ENCODE data around the gene NVL.
"Not testable (repeated sequence)": the region's sequence is repeated elsewhere in the genome, so short reads cannot be mapped to it uniquely, and the experiment has no call there.

Gene NVL

DNA sequence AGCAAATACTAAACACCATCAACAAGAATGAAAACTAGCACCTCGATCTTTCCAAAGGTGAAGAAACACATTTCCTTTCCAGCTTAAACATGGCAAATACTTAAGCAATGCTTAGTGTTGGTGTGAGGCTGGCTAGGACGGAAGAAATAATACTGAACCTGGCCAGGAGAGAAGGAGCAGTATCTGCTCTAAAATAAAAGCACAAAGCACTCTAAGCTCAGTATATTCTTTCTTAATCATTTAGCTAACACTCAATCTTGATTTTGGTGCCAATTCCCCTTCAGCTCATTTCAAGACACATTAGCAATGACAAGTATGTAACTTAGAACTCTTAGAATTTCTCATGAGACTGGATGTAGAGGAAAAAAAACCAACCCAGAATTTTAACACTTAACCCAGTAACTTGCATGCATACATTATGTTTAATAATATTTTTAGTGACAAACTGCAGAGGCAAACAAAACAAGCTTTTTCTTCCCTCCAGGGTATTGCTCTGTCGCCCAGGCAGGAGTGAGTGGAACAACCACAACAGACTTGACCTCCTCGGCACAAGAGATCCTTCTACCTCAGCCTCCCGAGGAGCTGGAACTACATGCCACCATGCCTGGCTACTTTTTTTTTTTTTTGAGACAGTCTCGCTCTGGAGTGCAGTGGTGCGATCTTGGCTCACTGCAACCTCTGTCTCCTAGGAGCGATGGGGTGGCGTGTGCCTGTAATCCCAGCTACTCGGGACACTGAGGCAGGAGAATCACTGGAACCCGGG, 92.7 kb downstream of the NVL start:
- no peak for DNase-seq (ENCODE audit: low read depth)

- no peak for DNase-seq (ENCODE audit: low read depth)
These were observed 94.0 kb downstream of the NVL start for GRCh38 chr1:224235813-224236493.

DNA sequence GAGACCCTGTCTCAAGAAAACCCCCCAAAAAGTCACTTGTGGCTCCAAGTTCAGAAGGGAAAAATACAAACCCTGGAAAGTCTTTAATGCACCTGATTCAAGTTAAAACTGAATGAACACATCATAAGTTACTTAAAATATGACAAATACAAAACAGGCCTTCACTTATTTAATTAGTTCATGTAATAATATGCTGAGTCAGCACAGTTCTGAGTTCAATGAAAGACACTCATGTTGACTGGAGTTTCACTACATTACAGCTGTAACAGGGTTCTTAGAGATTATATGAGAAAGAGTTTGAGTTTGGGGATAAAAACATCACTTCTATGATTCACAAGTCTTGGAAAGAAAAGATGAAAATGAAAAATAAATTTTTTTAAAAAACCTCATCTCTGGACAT, 96.0 kb downstream of the NVL start:
- DNase-seq (ENCODE audit: low read depth) = no peak

- no peak for DNase-seq (ENCODE audit: low read depth)
These were observed 103.0 kb downstream of the NVL start for GRCh38 chr1:224226849-224227502.

DNA sequence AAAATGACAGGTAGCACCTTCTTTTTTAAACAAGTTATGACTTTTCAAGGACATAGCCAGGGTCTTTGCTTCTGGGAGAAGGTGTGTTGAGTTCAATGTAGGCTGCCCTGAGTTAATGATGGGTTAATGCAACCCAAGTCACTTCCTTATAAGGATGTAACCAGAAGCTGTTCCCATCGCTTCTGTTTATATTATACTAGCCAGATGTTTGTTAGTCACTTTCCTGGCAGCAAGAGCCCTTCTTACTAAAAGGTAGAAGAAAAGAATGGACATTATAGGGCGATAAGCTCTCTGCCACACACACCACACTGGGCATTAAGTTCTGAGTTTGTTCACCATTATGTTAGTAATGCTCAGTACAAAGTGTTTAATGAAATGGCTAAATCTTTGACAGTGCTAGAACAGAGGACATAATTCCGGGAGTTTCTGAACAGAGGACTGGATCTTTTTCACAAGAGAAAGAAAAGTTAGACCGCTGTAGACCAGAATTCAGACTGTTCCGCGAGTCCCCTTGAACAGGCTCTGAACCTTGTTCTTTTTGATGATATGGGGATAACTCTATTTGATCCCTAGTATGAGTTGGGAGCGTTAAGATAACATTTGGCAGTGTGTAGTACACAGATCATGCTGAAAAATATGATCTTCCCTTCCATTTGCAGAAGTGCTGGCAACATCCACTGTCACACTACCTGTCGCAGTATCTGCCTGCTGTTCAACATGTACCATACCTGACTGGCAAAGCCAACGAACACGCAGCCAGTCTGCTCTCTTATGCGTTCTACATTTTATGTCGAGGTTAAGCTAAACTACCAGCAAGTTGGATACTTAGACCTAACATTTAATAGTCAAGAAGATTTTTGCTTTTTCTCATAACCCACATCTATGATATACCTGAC, 105.9 kb downstream of the NVL start:
- DNase-seq (ENCODE audit: low read depth) = no peak

DNA sequence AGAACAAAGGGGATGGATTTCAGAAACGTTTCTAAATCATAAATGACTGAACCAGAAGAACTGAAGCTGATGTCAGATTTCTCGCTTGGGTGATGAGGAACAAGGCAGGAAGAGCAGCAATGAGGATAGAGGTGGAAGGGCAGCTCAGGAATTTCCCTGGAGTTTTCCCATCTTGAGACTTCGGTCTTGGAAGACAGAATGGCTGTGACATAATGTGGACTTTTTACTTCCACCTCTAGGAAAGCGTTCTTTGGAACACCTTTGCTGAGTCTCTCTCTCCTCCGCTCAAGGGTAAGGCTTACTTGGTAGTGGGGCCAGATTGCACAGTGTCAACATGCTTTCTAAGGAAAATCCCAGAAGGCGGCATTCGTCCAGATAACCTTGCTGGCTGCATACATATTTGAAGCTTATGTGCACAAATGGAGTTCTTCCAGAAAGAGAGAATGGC, 110.3 kb downstream of the NVL start:
- DNase-seq (ENCODE audit: low read depth) = no peak

DNA sequence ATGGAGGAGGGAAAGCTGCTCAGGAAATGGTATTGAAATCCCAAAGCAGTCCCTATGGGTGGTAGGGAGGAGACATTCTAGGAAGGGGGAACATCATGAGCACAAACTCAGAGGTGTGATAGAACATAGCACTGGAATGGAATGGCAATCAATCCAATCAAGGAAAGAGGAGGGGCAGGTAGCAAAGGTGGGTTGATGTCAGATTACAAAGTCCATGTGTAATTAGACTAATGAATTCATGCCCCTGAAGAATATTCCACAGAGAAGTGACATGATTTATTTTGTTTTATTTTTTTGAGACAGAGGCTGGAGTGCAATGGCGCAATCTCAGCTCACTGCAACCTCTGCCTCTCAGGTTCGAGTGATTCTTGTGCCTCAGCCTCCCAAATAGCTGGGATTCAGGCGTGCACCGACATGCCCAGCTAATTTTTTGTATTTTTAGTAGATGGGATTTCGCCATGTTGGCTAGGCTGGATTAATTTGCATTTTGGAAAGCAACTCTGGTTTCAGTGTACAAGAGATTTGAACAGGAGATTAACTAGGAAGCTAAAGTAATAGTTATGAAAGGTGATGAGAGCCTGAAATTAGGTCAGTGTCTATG, 110.9 kb downstream of the NVL start:
- no peak for DNase-seq (ENCODE audit: low read depth)

- DNase-seq (ENCODE audit: low read depth) = no peak
These were observed 112.0 kb downstream of the NVL start for GRCh38 chr1:224217655-224218623.

- no peak for DNase-seq (ENCODE audit: low read depth)
These were observed 113.6 kb downstream of the NVL start for GRCh38 chr1:224216382-224216781.

DNA sequence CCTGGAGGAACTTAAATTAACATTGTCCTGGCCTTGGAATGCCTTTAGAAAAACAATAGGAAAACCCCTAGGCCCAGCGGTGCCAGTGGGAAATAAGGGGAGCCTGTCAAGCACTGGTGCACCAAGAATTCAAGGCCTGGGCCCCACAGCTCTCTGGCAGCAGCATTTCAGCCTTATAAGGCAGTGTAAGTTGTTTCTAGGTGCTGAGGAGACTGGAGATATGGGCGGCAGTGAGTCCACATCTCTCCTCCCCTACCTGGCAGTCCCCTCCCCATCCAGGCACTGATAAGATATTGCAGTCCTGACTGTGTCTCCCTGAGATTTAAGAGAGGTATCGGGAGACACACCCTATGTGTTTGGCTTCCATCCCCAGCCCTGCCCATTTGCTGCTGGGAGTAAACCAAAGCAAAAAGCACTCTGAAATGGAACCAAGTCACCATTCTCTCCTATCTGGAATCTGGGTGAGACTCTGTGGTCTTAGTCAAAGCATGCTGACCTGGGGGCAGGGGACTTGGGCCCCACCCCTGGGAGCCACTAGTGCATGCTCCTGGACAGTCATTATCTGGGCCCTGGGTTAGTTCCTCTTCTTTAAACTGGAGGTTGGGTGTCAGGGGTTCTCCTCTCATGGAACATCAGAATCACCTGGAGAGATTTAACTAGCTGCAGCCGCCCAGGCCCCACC, 116.4 kb downstream of the NVL start:
- no peak for DNase-seq (ENCODE audit: low read depth)

- no peak for DNase-seq (ENCODE audit: low read depth)
These were observed 117.3 kb downstream of the NVL start for GRCh38 chr1:224212618-224213061.

DNA sequence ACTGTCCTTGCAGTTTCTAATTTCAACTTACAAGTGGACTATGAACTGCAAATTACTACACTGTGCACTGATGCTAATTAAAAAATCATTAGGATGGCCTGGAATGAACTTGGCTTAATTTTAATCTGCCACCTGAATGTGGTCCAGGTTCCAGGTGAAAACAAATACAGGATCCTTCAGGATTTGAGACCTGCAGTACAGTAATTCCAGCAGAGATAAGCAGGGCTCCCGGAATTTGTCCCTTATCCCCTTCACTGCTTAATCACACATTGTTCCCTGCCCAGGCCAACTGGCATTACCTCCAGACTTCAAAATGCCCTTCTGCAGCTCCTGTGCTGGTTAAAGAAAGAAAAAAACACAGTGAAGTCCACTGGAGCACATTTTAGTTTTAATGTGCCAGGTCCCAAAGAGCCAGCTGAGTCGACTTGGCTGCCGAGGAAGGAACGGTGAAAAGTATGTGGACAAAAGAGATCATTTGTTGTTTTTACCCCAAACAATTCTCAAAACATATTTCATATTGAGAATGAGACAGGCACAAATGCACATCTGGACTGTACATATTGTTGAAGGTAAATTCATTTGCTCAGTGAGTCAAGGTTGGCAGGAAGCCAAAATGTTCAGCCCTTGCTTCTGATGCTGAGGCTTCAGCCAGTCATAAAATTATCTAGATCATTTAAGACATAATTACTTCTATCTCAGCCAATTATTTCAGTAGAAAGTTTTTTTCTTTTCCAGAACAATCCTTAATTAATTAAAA, 118.6 kb downstream of the NVL start:
- DNase-seq (ENCODE audit: low read depth) = no peak

DNA sequence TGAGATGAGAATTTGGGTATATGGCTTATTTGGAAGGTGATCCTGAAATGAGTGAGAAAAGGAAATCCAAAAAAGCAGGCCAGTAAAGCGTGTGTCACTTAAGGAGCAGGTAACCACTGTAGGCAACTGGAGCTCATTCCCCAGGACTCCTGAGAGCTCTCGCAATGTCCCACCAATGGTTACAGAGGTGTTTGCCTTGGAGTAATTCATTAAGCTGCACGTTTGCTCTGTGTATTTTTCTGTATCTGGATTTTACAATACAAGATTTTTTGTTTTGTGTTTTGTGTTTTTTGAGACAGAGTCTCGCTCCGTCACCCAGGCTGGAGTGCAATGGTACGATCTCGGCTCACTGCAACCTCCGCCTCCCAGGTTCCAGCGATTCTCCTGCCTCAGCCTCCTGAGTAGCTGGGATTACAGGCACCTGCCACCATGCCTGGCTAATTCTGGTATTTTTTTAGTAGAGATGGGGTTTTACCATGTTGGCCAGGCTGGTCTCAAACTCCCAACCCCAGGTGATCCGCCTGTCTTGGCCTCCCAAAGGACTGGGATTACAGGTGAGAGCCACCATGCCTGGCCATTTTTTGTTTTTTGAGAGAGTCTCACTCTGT, 123.9 kb downstream of the NVL start:
- not testable (repeated sequence) for DNase-seq (ENCODE audit: low read depth)

- DNase-seq (ENCODE audit: low read depth) = no peak
These were observed 124.5 kb downstream of the NVL start for GRCh38 chr1:224205438-224205840.

DNA sequence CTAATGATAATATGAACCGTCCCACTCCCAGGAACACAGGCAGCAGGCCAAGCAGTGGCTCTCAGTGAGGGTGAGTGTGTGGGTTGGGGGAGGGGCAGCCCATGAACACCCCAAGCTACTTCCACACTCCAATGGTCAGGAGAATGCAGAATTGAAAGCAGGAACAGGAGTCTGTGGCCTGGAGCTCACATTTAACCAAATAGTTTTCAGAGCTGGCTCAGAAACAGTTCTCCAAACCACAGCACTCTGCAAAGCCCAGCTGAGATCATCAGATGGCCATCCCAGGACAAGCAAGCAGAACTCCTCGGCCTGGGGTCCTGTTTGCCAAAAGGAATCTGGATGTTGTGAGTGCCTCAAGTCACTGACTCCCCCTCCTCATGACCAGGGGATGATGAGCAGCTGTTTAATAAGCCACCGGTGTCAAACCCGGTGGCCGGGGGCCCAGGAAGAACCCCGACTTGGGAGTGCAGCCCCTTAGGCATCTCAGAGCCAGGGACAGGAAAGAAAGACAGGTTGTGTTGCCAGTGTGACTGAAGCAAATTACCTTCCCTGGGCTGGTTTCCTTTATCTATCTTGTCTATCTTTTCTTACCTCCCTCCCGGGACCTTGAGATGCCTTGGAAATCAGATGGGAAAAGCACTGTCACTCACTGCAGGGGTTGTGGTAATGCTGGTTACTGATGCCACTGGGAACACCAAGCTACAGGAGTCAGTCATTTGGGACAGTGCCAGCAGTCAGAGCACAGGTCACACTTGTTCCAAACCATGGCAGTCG, 126.5 kb downstream of the NVL start:
- no peak for DNase-seq (ENCODE audit: low read depth)

DNA sequence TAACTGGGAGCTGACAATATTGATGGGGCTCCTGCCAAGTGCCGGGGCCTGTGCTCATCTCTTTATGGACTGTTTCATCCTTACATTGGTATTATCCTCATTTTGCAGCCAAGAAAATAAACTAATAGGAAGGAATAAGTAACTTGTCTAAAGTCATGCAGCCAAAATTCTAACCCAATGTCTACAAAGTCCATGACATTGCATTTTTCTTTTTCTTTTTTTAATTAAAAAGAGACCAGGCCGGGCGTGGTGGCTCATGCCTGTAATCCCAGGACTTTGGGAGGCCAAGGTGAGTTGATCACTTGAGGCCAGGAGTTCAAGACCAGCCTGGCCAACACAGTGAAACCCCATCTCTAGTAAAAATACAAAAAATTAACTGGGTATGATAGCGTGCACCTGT, 128.1 kb downstream of the NVL start:
- no peak for DNase-seq (ENCODE audit: low read depth)

DNA sequence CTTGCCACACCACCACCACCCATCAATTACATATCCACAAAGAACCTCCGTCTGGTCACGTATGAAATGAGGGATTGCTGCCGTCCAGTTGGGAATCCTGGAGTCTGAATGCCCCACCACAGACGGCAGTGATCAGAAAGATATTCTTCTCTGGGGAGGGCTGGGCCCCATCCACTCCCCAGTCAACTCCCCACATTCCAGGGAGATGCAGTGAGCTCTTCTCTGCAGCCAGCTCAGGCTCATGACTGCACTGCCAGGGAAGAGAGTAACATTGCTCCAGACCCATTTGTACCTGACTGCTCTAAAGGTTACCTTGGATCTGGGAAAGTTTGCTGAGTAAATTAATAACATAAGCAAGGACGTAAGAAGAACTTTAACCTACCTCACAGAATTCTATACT, 128.6 kb downstream of the NVL start:
- no peak for DNase-seq (ENCODE audit: low read depth)

DNA sequence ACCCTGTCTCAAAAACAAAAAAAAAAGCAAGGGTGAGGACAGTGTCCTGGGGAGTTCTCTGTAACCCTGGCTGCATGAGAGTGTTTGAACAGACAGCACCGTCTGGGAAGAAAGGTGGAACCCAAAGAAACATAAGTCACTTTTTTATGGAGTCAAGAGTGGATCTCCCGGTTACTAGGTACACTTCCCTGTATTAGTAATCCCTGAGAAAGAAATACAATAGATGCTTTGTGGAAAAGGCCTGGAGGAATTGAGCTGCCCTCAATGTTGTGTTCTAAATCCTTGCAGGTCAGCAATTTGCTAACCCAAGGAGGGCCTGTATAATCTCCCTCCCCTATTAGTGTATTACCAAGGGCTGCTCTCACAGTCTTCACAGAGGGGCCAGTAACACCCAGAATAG, 130.3 kb downstream of the NVL start:
- no peak for DNase-seq (ENCODE audit: low read depth)
